SK-N-MC (cell line): ENCODE data around the gene LIMS2.

Experiments used
- EZH2 ChIP-seq: fragments of 200-600 bp; sonication (generic); IDR thresholded peaks from one replicate; pipeline ENCODE4 v1.6.1; 2017; ENCODE audit warnings: antibody characterized with exemption
- POLR2AphosphoS5 ChIP-seq: IDR thresholded peaks from 2 replicates; pipeline ENCODE4 v1.6.1; 2012; ENCODE audit warnings: mild to moderate bottlenecking, low read depth, low read length, borderline replicate concordance

DNA sequence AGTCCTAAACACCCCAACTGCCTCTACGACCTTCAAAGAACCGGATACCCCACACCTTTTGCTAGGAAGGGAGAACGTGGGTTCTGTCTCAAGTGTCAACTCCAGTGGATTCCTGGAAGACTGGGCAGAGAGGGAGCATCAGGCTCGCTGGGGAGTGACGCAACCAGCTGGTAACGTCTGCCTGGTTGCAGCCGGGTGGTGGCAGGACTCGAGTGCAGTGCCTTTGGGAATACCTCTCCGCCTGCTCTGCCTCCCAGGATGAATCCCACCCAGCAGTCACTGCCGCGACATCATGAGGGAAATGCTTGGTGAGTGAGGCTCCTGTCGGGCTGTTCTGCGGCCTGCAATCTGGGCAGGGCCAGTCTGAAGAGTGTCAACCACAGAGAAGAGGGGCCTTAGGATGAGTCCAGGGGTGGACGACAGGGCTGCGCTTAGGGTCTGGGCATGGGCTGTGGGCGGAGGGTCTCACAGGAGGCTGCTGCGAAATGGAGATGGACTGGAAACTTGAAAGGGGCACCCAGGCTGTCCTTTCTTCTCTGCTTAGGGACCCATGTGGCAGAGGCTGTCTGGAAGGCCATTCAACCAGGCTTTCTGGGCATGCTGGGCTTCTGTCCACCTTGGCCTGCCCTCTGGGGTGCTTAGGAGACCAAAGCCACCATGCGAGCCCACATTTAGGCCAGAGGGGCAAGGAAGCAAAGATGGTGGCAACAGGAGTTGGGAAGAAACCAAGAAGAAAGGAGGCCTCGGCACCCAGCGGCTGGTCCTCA, 16.5 kb downstream of the LIMS2 start:
- TF ChIP-seq EZH2 (no peak), POLR2AphosphoS5 (no peak)
